ENCODE measurements around the gene TNF.

DNA sequence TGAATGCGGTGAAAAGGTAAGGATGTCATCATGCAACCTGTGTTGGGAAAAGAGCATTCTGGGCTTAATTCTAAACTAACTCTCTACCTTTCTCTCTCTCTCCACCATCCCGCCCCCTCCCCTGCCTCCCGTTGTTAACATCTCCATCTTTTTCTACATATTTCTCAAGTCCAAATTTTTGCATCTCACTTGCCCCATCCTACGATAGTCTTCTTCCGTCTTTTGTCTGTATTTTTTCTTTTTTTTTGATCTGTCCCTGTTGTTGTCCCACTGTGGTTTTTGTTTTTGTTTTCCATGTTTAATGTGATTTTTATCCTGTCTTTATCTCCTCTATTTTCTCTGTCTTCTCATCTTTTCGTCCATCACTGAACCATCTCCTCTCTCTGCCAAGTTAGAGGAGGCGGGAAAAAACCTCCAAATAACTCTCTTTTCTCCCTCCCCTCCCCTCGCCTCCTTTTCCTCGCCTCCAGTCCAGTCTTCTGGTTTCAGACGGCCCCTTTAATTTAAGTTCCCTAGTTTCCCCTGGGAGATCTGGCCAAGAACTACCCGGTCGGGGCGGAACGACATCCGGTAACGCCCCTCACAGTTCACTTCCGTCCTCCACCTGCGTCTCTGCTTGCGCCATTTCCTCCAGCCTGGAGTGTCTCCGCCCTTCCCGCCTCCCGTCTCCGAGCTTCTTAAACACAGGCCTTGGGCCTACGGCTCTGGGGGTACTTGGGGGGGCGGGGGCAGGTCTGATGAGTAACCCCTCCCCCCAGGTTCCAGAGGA, 28.2 kb upstream of the TNF start, which contains the start of gene NFKBIL1:
- TF ChIP-seq, protein P1, sequence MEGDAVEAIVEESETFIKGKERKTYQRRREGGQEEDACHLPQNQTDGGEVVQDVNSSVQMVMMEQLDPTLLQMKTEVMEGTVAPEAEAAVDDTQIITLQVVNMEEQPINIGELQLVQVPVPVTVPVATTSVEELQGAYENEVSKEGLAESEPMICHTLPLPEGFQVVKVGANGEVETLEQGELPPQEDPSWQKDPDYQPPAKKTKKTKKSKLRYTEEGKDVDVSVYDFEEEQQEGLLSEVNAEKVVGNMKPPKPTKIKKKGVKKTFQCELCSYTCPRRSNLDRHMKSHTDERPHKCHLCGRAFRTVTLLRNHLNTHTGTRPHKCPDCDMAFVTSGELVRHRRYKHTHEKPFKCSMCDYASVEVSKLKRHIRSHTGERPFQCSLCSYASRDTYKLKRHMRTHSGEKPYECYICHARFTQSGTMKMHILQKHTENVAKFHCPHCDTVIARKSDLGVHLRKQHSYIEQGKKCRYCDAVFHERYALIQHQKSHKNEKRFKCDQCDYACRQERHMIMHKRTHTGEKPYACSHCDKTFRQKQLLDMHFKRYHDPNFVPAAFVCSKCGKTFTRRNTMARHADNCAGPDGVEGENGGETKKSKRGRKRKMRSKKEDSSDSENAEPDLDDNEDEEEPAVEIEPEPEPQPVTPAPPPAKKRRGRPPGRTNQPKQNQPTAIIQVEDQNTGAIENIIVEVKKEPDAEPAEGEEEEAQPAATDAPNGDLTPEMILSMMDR (IDR thresholded peaks at IDR 0.05), result no peak; the same call in none of the 2 replicates
- peak; percentile 85 for TF ChIP-seq POLR2AphosphoS5 (IDR thresholded peaks at IDR 0.05; ENCODE audit: low read depth, low read length)

Measured in Panc1 (cell line).